ENCODE results near the gene DLL1. TPM values are rescaled to one million over a fixed set of nuclear protein-coding genes. Genes with fewer than 3 reads are reported as not detected.
A peak's percentile ranks its signal among the peaks of the same experiment; 100 is the strongest.

Gene DLL1
- total RNA-seq, 3 donors from 2014 or later, result 3.8 to 26.9 (median 12.3) TPM

DNA sequence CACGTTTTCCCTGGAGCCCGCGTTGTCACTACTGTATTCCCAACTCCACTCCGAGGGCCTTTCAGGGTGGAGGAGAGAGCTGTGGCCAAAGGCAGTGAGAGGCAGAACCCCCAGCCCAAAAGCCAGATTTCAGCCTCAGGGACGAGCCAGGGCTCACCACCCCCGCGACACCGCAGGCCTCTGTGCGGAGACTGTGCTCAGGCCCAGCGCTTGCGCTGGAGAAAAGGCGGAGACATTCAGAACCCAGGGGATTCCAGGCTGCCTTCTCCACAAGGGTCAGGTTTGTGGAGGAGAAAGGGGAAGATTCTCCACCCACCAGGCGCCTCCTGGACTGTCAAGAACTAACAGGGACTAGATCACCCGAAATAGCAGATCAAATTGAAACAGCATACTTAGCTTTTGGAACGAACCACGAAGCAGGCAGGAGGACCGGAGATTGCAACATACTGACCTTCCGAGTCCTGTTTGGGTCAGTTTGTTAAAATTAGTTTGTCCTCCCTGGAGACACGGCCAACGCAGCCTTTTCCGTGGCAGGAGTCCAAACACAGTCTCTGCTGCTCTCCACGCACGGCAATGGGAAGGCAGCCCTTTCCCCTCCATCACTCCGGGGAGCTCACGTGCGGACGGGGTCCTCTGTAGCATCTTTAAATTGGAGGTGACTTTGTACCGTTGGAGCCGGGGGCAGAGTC, 14.4 kb downstream of the DLL1 start:
- Histone ChIP-seq H3K9me3 (no peaks in the 10 kb centered on the region), H3K36me3 (no peaks in the 10 kb centered on the region), H3K27me3 (no peaks in the 10 kb centered on the region), H3K27ac (peak overlapping the region; percentile 56 to 83), H3K4me1 (no peaks in the 10 kb centered on the region), H3K4me3 (peak overlapping the region in 1 of 3 donors; percentile 19)
- intact Hi-C loops (cut with DNase I; ENCODE audit: low total_unique reads), result no loop called here
- DNase-seq (ENCODE audit: low spot score in 2 of 2), result peak in 1 of 2 donors; percentile 44
- peak; percentile 30 to 57 (median 55) for TF ChIP-seq POLR2AphosphoS5 (IDR thresholded peaks at IDR 0.05)
- TF ChIP-seq POLR2A (IDR thresholded peaks at IDR 0.05), result no peak

DNA sequence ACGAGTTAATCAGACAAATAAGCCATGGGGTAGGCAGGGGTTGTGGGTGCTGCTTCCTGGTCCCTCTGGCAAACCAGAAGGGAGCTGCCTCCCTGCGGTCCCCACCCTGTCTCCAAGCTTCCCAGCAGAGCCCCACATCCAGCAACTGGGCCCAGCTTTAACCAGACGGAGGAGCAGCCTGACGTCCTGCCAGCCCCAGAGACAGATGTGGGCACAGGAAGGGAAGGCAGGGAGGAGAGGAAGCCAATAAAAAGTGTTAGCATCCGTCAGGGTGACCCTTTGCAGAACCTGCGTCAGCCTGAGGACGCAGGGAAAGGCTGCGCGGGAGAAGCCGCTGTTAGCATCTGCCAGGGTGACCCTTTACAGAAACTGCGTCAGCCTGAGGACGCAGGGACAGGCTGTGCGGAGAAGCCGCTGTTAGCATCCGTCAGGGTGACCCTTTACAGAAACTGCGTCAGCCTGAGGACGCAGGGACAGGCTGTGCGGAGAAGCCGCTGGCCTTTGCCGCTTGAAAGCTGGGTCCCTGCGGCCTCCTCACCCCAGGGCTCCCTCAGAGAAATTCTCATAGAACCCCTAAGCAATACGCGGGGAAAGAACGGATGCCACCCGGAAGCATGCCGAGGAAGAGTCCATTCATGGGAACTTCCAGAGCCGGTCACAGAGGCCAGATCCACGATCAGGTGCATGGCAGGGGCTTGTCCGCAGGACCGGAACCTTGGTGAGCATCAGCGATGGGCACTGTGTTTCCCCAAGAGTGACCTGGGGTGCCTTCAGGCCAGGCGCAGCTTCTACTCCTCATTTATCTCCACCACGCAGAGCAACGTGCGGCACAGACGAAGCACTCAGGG, 15.9 kb downstream of the DLL1 start:
- Histone ChIP-seq H3K27ac (no peak overlapping the region), H3K9me3 (no peaks in the 10 kb centered on the region), H3K4me3 (no peak overlapping the region), H3K36me3 (no peaks in the 10 kb centered on the region), H3K27me3 (no peaks in the 10 kb centered on the region), H3K4me1 (no peaks in the 10 kb centered on the region)
- TF ChIP-seq POLR2AphosphoS5 (IDR thresholded peaks at IDR 0.05), result no peak
- TF ChIP-seq, protein P1, sequence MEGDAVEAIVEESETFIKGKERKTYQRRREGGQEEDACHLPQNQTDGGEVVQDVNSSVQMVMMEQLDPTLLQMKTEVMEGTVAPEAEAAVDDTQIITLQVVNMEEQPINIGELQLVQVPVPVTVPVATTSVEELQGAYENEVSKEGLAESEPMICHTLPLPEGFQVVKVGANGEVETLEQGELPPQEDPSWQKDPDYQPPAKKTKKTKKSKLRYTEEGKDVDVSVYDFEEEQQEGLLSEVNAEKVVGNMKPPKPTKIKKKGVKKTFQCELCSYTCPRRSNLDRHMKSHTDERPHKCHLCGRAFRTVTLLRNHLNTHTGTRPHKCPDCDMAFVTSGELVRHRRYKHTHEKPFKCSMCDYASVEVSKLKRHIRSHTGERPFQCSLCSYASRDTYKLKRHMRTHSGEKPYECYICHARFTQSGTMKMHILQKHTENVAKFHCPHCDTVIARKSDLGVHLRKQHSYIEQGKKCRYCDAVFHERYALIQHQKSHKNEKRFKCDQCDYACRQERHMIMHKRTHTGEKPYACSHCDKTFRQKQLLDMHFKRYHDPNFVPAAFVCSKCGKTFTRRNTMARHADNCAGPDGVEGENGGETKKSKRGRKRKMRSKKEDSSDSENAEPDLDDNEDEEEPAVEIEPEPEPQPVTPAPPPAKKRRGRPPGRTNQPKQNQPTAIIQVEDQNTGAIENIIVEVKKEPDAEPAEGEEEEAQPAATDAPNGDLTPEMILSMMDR (IDR thresholded peaks at IDR 0.05), result no peak
- no peak for TF ChIP-seq POLR2A (IDR thresholded peaks at IDR 0.05)
- no peak for DNase-seq (ENCODE audit: low spot score in 2 of 2)
- intact Hi-C loops (cut with DNase I; ENCODE audit: low total_unique reads), result no loop called here

DNA sequence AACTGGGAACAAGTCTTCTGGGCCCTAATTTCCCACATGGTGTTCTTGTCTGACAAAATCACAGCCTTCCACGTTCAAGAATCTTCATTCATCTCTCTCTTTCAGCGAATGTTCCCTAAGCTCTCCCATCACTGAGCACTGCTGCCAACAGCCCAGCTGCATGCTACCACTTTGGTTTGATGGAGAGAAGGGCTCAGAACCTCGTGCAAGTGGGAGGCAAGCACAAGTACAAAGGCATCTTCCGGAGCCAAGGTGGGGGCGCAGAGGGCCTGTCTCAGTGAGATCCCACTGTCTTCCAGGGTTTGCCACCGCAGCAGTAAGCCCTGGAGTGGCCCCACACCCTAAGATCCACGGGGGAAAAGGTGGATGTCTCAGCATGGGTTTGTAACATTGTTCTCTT, 17.2 kb downstream of the DLL1 start:
- intact Hi-C loops (cut with DNase I; ENCODE audit: low total_unique reads), result no loop called here
- H3K27ac ChIP-seq, result no peak overlapping the region
- TF ChIP-seq, protein P1 (IDR thresholded peaks at IDR 0.05), result no peak
- TF ChIP-seq POLR2A (IDR thresholded peaks at IDR 0.05) (no peak), POLR2AphosphoS5 (IDR thresholded peaks at IDR 0.05) (no peak)
- H3K4me1 ChIP-seq, result no peaks in the 10 kb centered on the region
- no peak for DNase-seq (ENCODE audit: low spot score in 2 of 2)
- no peaks in the 10 kb centered on the region for H3K9me3 ChIP-seq
- H3K36me3 ChIP-seq, result no peaks in the 10 kb centered on the region
- no peak overlapping the region for H3K4me3 ChIP-seq
- no peaks in the 10 kb centered on the region for H3K27me3 ChIP-seq

DNA sequence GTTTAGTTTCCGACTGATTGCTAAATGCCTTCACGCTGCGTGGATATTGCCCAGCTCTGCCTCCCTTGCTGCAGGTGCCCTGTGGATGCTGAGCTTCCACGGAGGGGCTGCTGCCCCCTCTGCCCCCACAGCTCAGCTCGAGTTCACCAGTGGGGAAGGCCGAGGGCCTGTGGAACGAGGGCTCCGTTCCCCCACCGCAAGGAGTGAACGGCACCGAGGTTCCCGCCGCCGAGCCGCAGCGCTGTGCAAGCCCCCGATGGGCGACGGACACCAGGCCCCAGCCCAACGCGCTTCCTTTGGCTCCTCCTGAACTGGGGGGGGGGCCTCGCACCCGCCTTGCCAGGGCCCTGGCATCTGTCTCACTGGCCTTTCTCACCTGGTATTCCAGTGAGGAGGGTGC, 17.7 kb downstream of the DLL1 start:
- no peak for DNase-seq (ENCODE audit: low spot score in 2 of 2)
- Histone ChIP-seq H3K27ac (no peak overlapping the region), H3K27me3 (no peaks in the 10 kb centered on the region), H3K36me3 (no peaks in the 10 kb centered on the region), H3K9me3 (no peaks in the 10 kb centered on the region), H3K4me3 (no peak overlapping the region), H3K4me1 (no peaks in the 10 kb centered on the region)
- intact Hi-C loops (cut with DNase I; ENCODE audit: low total_unique reads), result no loop called here
- TF ChIP-seq POLR2A (IDR thresholded peaks at IDR 0.05) (no peak), POLR2AphosphoS5 (IDR thresholded peaks at IDR 0.05) (no peak)

DNA sequence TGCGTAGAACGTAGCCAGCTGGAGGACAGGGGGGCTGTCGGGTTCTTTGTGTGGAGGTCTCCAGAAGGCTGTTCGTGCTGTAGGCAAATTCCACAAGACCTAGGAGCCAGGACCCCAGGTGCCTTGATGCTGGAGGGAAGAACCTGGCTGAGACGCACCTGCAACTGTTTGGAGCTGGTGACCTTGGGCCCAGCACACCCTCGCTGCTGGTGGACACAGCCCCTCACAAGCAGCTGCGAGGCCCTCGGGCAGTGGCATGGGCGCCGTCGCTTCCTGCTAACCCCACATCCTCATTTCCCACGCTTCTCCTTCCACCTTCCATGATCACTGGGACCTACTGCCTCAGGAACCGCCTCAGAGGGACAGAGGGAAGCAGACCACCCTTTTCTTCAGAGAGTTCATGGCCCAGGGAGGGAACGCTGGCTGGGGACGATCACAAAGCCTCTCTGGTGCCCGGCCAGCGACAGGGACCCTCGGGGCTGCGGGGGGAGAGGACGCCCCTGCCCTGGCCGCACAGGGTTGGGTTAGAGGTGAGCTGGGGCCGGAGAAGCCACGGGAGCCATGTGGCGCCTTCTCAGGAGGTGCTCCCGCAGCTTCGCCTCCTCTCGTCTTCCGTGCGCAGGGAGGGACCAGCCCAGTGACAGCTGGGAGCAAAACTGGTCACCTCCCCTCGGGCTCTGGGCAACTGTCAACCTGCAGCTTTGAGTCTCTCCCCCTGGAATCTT, 18.4 kb downstream of the DLL1 start:
- no peak overlapping the region for H3K27ac ChIP-seq
- no peaks in the 10 kb centered on the region for H3K36me3 ChIP-seq
- no peaks in the 10 kb centered on the region for H3K27me3 ChIP-seq
- no peak for DNase-seq (ENCODE audit: low spot score in 2 of 2)
- H3K4me3 ChIP-seq, result peak overlapping the region in 1 of 3 donors; percentile 31
- no peak for TF ChIP-seq POLR2AphosphoS5 (IDR thresholded peaks at IDR 0.05)
- TF ChIP-seq POLR2A (IDR thresholded peaks at IDR 0.05), result no peak
- TF ChIP-seq, protein P1 (IDR thresholded peaks at IDR 0.05), result no peak
- H3K9me3 ChIP-seq, result no peaks in the 10 kb centered on the region
- intact Hi-C loops (cut with DNase I; ENCODE audit: low total_unique reads), result no loop called here
- H3K4me1 ChIP-seq, result no peaks in the 10 kb centered on the region

Measured in breast epithelium (tissue), 4 donors.